Neuronal stem cell (in vitro differentiated cells): Measurements from ENCODE around the gene SELENOM.

ENCODE experiments used
- DNase-seq: peaks from one replicate; pipeline ENCODE4 v3.0.0-alpha.2; 2013; ENCODE audit warnings: low spot score
- H2AFZ ChIP-seq: one replicate; pipeline ENCODE4 v1.6.1; 2013; ENCODE audit warnings: mild to moderate bottlenecking, low read length, inconsistent platforms
- H2AK5ac ChIP-seq: 2 replicates; pipeline ENCODE4 v1.6.1; 2013; ENCODE audit warnings: low read depth, mild to moderate bottlenecking, inconsistent platforms, low read length, moderate library complexity, mixed read lengths
- H2BK120ac ChIP-seq: 2 replicates; pipeline ENCODE4 v1.6.1; 2013; ENCODE audit warnings: low read depth, mild to moderate bottlenecking, inconsistent platforms, low read length, moderate library complexity, mixed read lengths
- H2BK12ac ChIP-seq: one replicate; pipeline ENCODE4 v1.6.1; 2013; ENCODE audit warnings: low read length, inconsistent platforms
- H2BK15ac ChIP-seq: 2 replicates; pipeline ENCODE4 v1.6.1; 2013; ENCODE audit warnings: mild to moderate bottlenecking, low read length, inconsistent platforms, mixed read lengths
- H2BK5ac ChIP-seq: one replicate; pipeline ENCODE4 v1.6.1; 2013; ENCODE audit warnings: inconsistent platforms, mild to moderate bottlenecking, low read length, moderate library complexity
- H3K14ac ChIP-seq: one replicate; pipeline ENCODE4 v1.6.1; 2013; ENCODE audit warnings: low read length, inconsistent platforms
- H3K18ac ChIP-seq: 2 replicates; pipeline ENCODE4 v1.6.1; 2013; ENCODE audit warnings: low read length, inconsistent platforms
- H3K23ac ChIP-seq: 2 replicates; pipeline ENCODE4 v1.6.1; 2013; ENCODE audit warnings: low read depth, mild to moderate bottlenecking, mixed read lengths, low read length, inconsistent platforms; ENCODE audit not compliant: poor library complexity
- H3K27ac ChIP-seq: replicated peaks from 3 replicates; pipeline ENCODE4 v1.5.1; 2013; ENCODE audit warnings: low read length, inconsistent platforms
- H3K27me3 ChIP-seq, 3 experiments: 2 replicates each; pipeline ENCODE4 v1.6.1; 2013; ENCODE audit warnings: low read length in 3 of 3, mild to moderate bottlenecking in 2 of 3, inconsistent platforms in 1 of 3, low read depth in 1 of 3, mixed read lengths in 1 of 3, moderate library complexity in 1 of 3; ENCODE audit not compliant: control insufficient read depth in 3 of 3, insufficient read depth in 3 of 3
- H3K36me3 ChIP-seq, 2 donors: replicated peaks in 1 of 2; 2 replicates each; pipeline ENCODE4 v1.6.1; 2013; ENCODE audit warnings: low read length in 2 of 2; ENCODE audit not compliant: control insufficient read depth in 2 of 2, insufficient read depth in 2 of 2
- H3K4ac ChIP-seq: 2 replicates; pipeline ENCODE4 v1.6.1; 2013; ENCODE audit warnings: inconsistent platforms, mild to moderate bottlenecking, low read length, moderate library complexity
- H3K4me1 ChIP-seq, 2 donors: 1 replicate in 1 of 2; 2 replicates in 1 of 2; pipeline ENCODE4 v1.6.1; 2013; ENCODE audit warnings: low read length in 2 of 2, low read depth in 1 of 2; ENCODE audit not compliant: control insufficient read depth in 2 of 2, insufficient read depth in 1 of 2
- H3K4me2 ChIP-seq: one replicate; pipeline ENCODE4 v1.6.1; 2013; ENCODE audit warnings: mild to moderate bottlenecking, low read length, inconsistent platforms; ENCODE audit not compliant: insufficient read depth, poor library complexity, severe bottlenecking
- H3K4me3 ChIP-seq, 2 donors: 2 replicates each; pipeline ENCODE4 v1.5.1; 2013; ENCODE audit warnings: low read length in 2 of 2, mild to moderate bottlenecking in 2 of 2, inconsistent platforms in 1 of 2, moderate library complexity in 1 of 2
- H3K79me1 ChIP-seq: one replicate; pipeline ENCODE4 v1.6.1; 2013; ENCODE audit warnings: low read depth, mild to moderate bottlenecking, inconsistent platforms, low read length, moderate library complexity
- H3K9ac ChIP-seq: one replicate; pipeline ENCODE4 v1.6.1; 2013; ENCODE audit warnings: mild to moderate bottlenecking, low read depth, low read length, inconsistent platforms; ENCODE audit not compliant: poor library complexity
- H3K9me3 ChIP-seq, 2 donors: replicated peaks in 1 of 2; 2 replicates each; pipeline versions ENCODE3 to v1.6.1; 2013; ENCODE audit warnings: low read length in 2 of 2, mild to moderate bottlenecking in 2 of 2, inconsistent platforms in 1 of 2, low read depth in 1 of 2, mixed read lengths in 1 of 2, moderate library complexity in 1 of 2; ENCODE audit not compliant: control insufficient read depth in 2 of 2, insufficient read depth in 1 of 2
- H4K8ac ChIP-seq: one replicate; pipeline ENCODE4 v1.6.1; 2013; ENCODE audit warnings: low read depth, mild to moderate bottlenecking, inconsistent platforms, low read length, moderate library complexity
- H4K91ac ChIP-seq: one replicate; pipeline ENCODE4 v1.6.1; 2013; ENCODE audit warnings: low read length, low read depth, mild to moderate bottlenecking, inconsistent platforms; ENCODE audit not compliant: poor library complexity
- WGBS, 2 donors: extraction: QIAGEN DNeasy Blood & Tissue Kit; methylation state at CpG; one replicate each; pipeline ENCODE4 v1.1.7; 2013; ENCODE audit warnings: missing lambda C conversion rate in 2 of 2, mixed read lengths in 1 of 2; ENCODE audit not compliant: insufficient read length in 2 of 2, insufficient replicate concordance in 1 of 2; ENCODE audit errors: extremely low coverage in 2 of 2; 5-methylcytosine and 5-hydroxymethylcytosine counted together

Gene SELENOM

DNA sequence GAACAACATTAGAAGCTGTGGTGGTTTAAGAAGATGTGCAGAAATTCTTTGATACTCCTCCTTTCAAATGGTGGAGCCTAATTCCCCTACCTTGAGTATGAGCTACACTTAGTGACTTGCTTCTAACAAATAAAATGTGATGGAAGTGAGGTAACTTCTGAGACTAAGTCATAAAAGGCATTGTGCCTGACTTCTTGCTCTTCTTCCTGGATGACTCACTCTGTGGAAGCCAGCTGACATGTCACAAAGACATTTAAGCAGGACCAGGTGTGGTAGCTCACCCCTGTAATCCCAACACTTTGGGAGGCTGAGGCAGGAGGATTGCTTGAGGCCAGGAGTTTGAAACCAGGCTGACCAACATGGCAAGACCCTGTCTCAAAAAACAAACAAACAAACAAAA, 36.9 kb upstream of the SELENOM start:
- Histone ChIP-seq H3K23ac (no peak overlapping the region), H3K4me2 (no peak overlapping the region), H3K27ac (no peak overlapping the region), H2AFZ (no peak overlapping the region), H3K9ac (no peak overlapping the region), H4K8ac (no peak overlapping the region), H3K4ac (no peak overlapping the region), H3K36me3 (no peaks in the 10 kb centered on the region), H4K91ac (no peak overlapping the region), H3K18ac (no peak overlapping the region), H2BK120ac (no peak overlapping the region), H3K79me1 (peaks cover 5% of the 10 kb centered on the region), H2BK15ac (no peak overlapping the region), H3K27me3 (peaks cover 0 to 8% (median 0%) of the 10 kb centered on the region in 3 experiments), H2AK5ac (no peak overlapping the region), H2BK5ac (no peak overlapping the region), H3K9me3 (peaks cover 2 to 15% of the 10 kb centered on the region in 2 donors), H3K14ac (no peak overlapping the region), H2BK12ac (no peak overlapping the region), H3K4me1 (peaks cover 10 to 12% of the 10 kb centered on the region in 2 donors), H3K4me3 (no peak overlapping the region)
- no peak for DNase-seq

DNA sequence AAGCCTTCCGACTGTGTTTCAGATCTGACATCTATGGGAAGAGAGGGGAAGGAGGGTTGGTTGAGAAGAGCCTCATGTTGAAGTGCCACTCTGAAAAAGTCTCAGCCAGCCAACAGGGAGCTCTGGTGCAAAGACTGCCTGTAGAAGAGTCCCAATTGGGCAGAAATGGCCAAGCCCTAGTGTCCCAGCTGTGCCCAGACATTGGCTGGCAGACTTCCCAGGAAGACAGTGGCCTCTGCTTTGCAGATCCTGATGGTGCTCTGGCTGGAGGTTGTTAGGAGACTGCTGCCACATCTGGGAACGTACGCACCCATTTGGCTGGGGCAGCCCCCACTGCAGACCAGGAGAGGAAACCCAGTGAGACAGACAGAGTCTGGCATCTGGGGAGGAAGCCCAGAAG, 36.2 kb upstream of the SELENOM start:
- Histone ChIP-seq H4K8ac (no peak overlapping the region), H3K18ac (no peak overlapping the region), H2AK5ac (peak overlapping the region; percentile 8), H3K4me3 (no peak overlapping the region), H3K27me3 (peaks cover 0 to 8% (median 0%) of the 10 kb centered on the region in 3 experiments), H2BK120ac (no peak overlapping the region), H3K4me1 (peaks cover 15 to 18% of the 10 kb centered on the region in 2 donors), H2BK15ac (no peak overlapping the region), H3K9ac (no peak overlapping the region), H3K36me3 (peaks cover 0 to 3% of the 10 kb centered on the region in 2 donors), H2BK12ac (no peak overlapping the region), H3K4me2 (no peak overlapping the region), H2BK5ac (no peak overlapping the region), H3K14ac (no peak overlapping the region), H3K9me3 (peaks cover 2 to 15% of the 10 kb centered on the region in 2 donors), H2AFZ (no peak overlapping the region), H3K4ac (no peak overlapping the region), H4K91ac (no peak overlapping the region), H3K27ac (no peak overlapping the region), H3K79me1 (peaks cover 8% of the 10 kb centered on the region), H3K23ac (no peak overlapping the region)
- no peak for DNase-seq
- WGBS, 2 donors, result no CpG with 5 or more reads among the region's 3 CpGs

DNA sequence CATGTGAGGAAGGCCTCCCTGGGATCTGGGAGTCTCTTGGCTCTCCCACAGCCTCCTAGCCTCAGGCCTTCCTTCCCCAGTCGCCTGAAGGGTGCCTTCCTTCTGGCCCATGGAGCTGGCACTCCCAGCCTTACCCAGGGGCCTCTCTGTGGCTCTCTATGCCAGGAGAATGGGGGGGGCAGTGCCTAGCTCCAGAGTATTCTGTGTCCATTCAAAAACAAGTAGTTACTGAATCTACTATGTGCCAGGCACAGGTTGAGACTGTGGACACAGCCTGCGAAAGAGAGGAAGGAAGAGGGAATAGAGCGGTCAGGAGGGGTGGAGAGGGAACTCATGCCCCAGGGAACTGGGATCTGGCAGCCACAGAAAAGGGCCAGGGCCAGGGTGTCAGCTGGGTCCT, 35.7 kb upstream of the SELENOM start:
- no peak overlapping the region for H3K4me2 ChIP-seq
- H3K18ac ChIP-seq, result peak overlapping the region; percentile 38
- H2BK120ac ChIP-seq, result peak overlapping the region; percentile 25
- WGBS, 2 donors, result no CpG with 5 or more reads among the region's 3 CpGs
- H2AK5ac ChIP-seq, result peak overlapping the region; percentile 28
- no peak overlapping the region for H3K4me3 ChIP-seq
- H2AFZ ChIP-seq, result no peak overlapping the region
- H3K4me1 ChIP-seq, result peaks cover 15 to 23% of the 10 kb centered on the region in 2 donors
- H3K4ac ChIP-seq, result no peak overlapping the region
- H3K23ac ChIP-seq, result no peak overlapping the region
- no peak overlapping the region for H3K27ac ChIP-seq
- H4K91ac ChIP-seq, result no peak overlapping the region
- DNase-seq, result no peak
- H3K14ac ChIP-seq, result no peak overlapping the region
- H3K36me3 ChIP-seq, result peaks cover 2 to 8% of the 10 kb centered on the region in 2 donors
- H2BK12ac ChIP-seq, result no peak overlapping the region
- H3K79me1 ChIP-seq, result peaks cover 10% of the 10 kb centered on the region
- peaks cover 2 to 15% of the 10 kb centered on the region in 2 donors for H3K9me3 ChIP-seq
- H3K27me3 ChIP-seq, result peaks cover 0 to 8% (median 0%) of the 10 kb centered on the region in 3 experiments
- H4K8ac ChIP-seq, result no peak overlapping the region
- H2BK15ac ChIP-seq, result no peak overlapping the region
- no peak overlapping the region for H2BK5ac ChIP-seq
- H3K9ac ChIP-seq, result no peak overlapping the region

DNA sequence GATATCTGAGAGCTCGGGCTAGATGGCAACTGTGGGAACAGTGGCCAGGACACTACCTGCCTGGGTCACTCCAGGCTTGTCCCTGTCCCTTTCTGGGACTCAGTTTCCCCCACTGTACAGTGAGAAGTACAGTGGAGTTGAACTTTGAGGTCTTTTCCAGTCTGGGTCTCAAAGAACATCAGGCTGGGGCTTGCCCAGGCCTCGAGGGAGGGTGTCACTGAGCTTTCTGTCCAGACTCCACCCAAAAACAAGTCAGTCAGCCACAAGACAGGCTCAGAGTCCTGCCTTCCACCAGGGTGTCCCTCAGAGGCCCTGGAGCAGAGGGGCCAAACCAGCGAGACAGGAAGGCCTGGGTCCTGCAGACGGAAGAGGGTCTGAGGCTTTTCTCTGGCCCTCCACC, 34.9 kb upstream of the SELENOM start:
- Histone ChIP-seq H3K4me3 (no peak overlapping the region), H3K18ac (peak overlapping the region; percentile 38), H3K36me3 (peaks cover 4 to 15% of the 10 kb centered on the region in 2 donors), H2BK5ac (no peak overlapping the region), H2BK15ac (peak overlapping the region; percentile 33), H3K4me2 (no peak overlapping the region), H3K4me1 (peaks cover 15 to 24% of the 10 kb centered on the region in 2 donors), H3K27me3 (peaks cover 0 to 8% (median 0%) of the 10 kb centered on the region in 3 experiments), H3K79me1 (peaks cover 10% of the 10 kb centered on the region), H3K9me3 (peaks cover 0 to 11% of the 10 kb centered on the region in 2 donors), H4K91ac (no peak overlapping the region), H3K23ac (no peak overlapping the region), H3K4ac (peak overlapping the region; percentile 2), H3K27ac (no peak overlapping the region), H2AK5ac (no peak overlapping the region), H3K9ac (no peak overlapping the region), H4K8ac (no peak overlapping the region), H2AFZ (no peak overlapping the region), H2BK12ac (no peak overlapping the region), H3K14ac (no peak overlapping the region), H2BK120ac (peak overlapping the region; percentile 25)
- no peak for DNase-seq
- no CpG with 5 or more reads among the region's 4 CpGs for WGBS, 2 donors
